Stimulated activated naive CD8-positive, alpha-beta T cell treated with anti-CD3 and anti-CD28 coated beads, Interleukin-15, Interleukin-2, amounts not matched to agents 100 ng/mL and 50 ng/mL, for 24 hours (primary cell): ENCODE measurements around the gene CHSY3.

Source experiments
- H3K27ac Mint-ChIP-seq: one replicate; pipeline ENCODE4 v1.8.0; 2021; ENCODE audit warnings: mild to moderate bottlenecking, mixed read lengths
- H3K27me3 Mint-ChIP-seq: one replicate; pipeline ENCODE4 v1.8.0; 2021; ENCODE audit warnings: mixed read lengths
- H3K36me3 Mint-ChIP-seq: one replicate; pipeline ENCODE4 v1.8.0; 2021; ENCODE audit warnings: low read depth, mixed read lengths
- H3K4me1 Mint-ChIP-seq: one replicate; pipeline ENCODE4 v1.8.0; 2021; ENCODE audit warnings: low read depth, mixed read lengths
- H3K4me3 Mint-ChIP-seq: one replicate; pipeline ENCODE4 v1.8.0; 2021; ENCODE audit warnings: mild to moderate bottlenecking, mixed read lengths
- H3K9me3 Mint-ChIP-seq: one replicate; pipeline ENCODE4 v1.8.0; 2021; ENCODE audit warnings: mixed read lengths

The CHSY3 gene

GRCh38 chr5:130025511-130025910 lies 121.2 kb downstream of the CHSY3 start:
- H3K27ac Mint-ChIP-seq: no peak overlapping the region
- no peaks in the 10 kb centered on the region for H3K36me3 Mint-ChIP-seq
- no peaks in the 10 kb centered on the region for H3K27me3 Mint-ChIP-seq
- H3K9me3 Mint-ChIP-seq: no peaks in the 10 kb centered on the region
- H3K4me1 Mint-ChIP-seq: no peaks in the 10 kb centered on the region
- no peak overlapping the region for H3K4me3 Mint-ChIP-seq

GRCh38 chr5:130032807-130033206 lies 128.5 kb downstream of the CHSY3 start:
- no peaks in the 10 kb centered on the region for H3K36me3 Mint-ChIP-seq
- H3K4me1 Mint-ChIP-seq: no peaks in the 10 kb centered on the region
- H3K27ac Mint-ChIP-seq: no peak overlapping the region
- no peak overlapping the region for H3K4me3 Mint-ChIP-seq
- H3K27me3 Mint-ChIP-seq: no peaks in the 10 kb centered on the region
- no peaks in the 10 kb centered on the region for H3K9me3 Mint-ChIP-seq

GRCh38 chr5:130034566-130035210 lies 130.4 kb downstream of the CHSY3 start:
- no peaks in the 10 kb centered on the region for H3K4me1 Mint-ChIP-seq
- no peaks in the 10 kb centered on the region for H3K36me3 Mint-ChIP-seq
- no peaks in the 10 kb centered on the region for H3K9me3 Mint-ChIP-seq
- H3K27me3 Mint-ChIP-seq: no peaks in the 10 kb centered on the region
- no peak overlapping the region for H3K4me3 Mint-ChIP-seq
- H3K27ac Mint-ChIP-seq: no peak overlapping the region

DNA sequence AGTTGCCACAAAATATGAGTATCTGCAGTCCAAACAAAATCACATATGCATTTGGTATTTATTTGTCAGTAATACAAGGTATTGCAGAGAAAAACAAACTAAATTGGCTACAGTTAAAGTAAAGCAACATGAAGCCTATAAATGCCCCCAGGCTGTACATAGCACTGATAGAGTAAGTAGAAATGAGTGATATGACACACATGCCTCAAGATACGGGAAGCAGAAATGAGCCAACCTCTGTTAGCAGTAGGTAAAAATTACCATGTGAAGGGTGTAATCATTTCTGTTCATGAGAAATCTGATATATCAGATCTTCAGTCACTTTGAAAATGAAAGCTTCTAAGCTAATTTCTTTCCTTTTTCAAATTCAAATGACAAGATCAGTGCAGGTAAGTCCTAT lies 131.1 kb downstream of the CHSY3 start:
- H3K36me3 Mint-ChIP-seq: no peaks in the 10 kb centered on the region
- H3K4me3 Mint-ChIP-seq: no peak overlapping the region
- H3K9me3 Mint-ChIP-seq: no peaks in the 10 kb centered on the region
- no peaks in the 10 kb centered on the region for H3K27me3 Mint-ChIP-seq
- H3K27ac Mint-ChIP-seq: no peak overlapping the region
- no peaks in the 10 kb centered on the region for H3K4me1 Mint-ChIP-seq

DNA sequence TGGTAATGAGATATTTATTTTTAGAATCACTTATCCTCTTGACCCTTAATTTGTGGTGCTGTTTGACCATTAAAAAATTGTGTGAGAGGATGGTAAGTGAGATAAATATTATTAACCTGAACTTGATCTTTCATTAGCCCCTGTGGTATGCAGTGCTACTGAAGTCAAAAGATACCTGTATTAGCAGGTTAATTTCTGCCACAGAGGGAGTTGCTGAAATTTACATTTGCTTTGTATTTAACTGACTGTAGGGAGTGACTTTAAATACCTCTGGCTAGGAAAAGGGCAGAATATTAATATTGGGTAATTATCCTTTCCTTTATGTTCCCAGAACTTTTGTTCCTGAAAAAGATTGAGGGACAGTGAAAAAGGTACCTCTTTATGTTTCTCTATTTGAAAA lies 133.6 kb downstream of the CHSY3 start:
- Mint-ChIP-seq H3K36me3 (no peaks in the 10 kb centered on the region), H3K27me3 (no peaks in the 10 kb centered on the region), H3K4me1 (no peaks in the 10 kb centered on the region), H3K4me3 (no peak overlapping the region), H3K27ac (no peak overlapping the region), H3K9me3 (no peaks in the 10 kb centered on the region)

DNA sequence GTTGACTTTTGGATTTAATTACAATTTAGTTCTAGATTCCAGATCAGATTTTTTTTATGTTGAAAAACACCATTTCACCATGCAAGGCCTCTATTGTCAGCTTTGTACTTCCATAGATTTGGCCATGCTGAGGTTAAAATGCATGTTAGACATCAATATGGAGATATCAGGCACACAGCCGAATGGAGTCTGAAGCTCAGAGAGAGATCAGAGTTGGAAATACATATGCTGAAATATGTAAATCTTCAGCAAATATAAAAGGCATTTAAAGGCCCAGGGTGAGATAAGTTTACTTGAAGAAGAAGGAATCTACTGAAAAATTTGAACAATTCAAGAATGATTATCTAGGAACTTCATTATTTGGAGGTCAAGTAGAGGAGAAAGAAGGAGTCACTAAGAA lies 139.6 kb downstream of the CHSY3 start:
- peaks cover 4% of the 10 kb centered on the region for H3K9me3 Mint-ChIP-seq
- H3K36me3 Mint-ChIP-seq: no peaks in the 10 kb centered on the region
- H3K27me3 Mint-ChIP-seq: no peaks in the 10 kb centered on the region
- no peak overlapping the region for H3K4me3 Mint-ChIP-seq
- H3K4me1 Mint-ChIP-seq: no peaks in the 10 kb centered on the region
- H3K27ac Mint-ChIP-seq: no peak overlapping the region

GRCh38 chr5:130045334-130045733 lies 141.1 kb downstream of the CHSY3 start:
- Mint-ChIP-seq H3K9me3 (peaks cover 4% of the 10 kb centered on the region), H3K27me3 (no peaks in the 10 kb centered on the region), H3K36me3 (no peaks in the 10 kb centered on the region), H3K4me3 (no peak overlapping the region), H3K27ac (no peak overlapping the region), H3K4me1 (no peaks in the 10 kb centered on the region)

DNA sequence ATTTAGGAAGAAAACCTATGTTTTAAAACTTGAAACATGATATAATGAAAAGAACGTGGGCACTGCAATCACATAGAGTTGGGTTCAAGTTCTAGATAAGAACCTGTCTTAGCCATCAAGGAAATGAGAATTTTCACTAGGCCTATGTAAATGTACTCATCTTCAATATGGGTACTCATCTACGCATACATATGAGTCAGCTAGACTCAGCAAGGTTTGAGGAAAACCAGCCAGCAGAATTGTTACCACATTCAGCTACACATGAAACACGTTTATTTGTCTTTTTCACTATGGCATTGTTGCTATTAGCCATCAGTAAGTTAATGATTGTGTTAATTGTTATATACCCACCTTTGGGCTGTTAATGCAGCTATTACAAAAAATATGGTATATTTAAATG lies 146.3 kb downstream of the CHSY3 start:
- H3K4me3 Mint-ChIP-seq: no peak overlapping the region
- no peaks in the 10 kb centered on the region for H3K36me3 Mint-ChIP-seq
- H3K27me3 Mint-ChIP-seq: no peaks in the 10 kb centered on the region
- H3K9me3 Mint-ChIP-seq: no peaks in the 10 kb centered on the region
- H3K4me1 Mint-ChIP-seq: no peaks in the 10 kb centered on the region
- no peak overlapping the region for H3K27ac Mint-ChIP-seq

GRCh38 chr5:130052752-130053151 lies 148.5 kb downstream of the CHSY3 start:
- Mint-ChIP-seq H3K9me3 (no peaks in the 10 kb centered on the region), H3K27me3 (no peaks in the 10 kb centered on the region), H3K36me3 (no peaks in the 10 kb centered on the region), H3K4me1 (no peaks in the 10 kb centered on the region), H3K27ac (no peak overlapping the region), H3K4me3 (no peak overlapping the region)

- H3K4me1 Mint-ChIP-seq: no peaks in the 10 kb centered on the region
- no peaks in the 10 kb centered on the region for H3K27me3 Mint-ChIP-seq
- H3K9me3 Mint-ChIP-seq: no peaks in the 10 kb centered on the region
- H3K27ac Mint-ChIP-seq: no peak overlapping the region
- H3K36me3 Mint-ChIP-seq: no peaks in the 10 kb centered on the region
- no peak overlapping the region for H3K4me3 Mint-ChIP-seq
Measured at GRCh38 chr5:130055572-130055971, 151.3 kb downstream of the CHSY3 start.

DNA sequence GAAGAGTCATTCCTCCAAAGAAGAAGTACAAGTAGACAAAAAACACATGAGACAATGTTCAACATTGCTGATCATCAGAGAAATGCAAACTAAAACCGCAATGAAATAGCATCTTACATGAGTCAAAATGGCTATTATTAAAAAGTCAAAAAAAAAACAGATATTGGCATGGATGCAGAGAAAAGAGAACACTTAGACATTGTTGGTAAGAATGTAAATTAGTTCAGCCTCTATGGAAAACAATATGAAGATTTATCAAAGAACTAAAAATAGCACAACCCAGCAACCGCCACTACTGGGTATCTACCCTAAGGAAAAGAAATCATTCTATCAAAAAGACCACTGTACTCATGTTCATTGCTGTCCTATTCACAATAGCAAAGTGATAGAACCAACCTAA lies 157.5 kb downstream of the CHSY3 start:
- Mint-ChIP-seq H3K4me3 (no peak overlapping the region), H3K4me1 (no peaks in the 10 kb centered on the region), H3K36me3 (no peaks in the 10 kb centered on the region), H3K27ac (no peak overlapping the region), H3K9me3 (no peaks in the 10 kb centered on the region), H3K27me3 (no peaks in the 10 kb centered on the region)

GRCh38 chr5:130063603-130064002 lies 159.3 kb downstream of the CHSY3 start:
- Mint-ChIP-seq H3K9me3 (no peaks in the 10 kb centered on the region), H3K27ac (no peak overlapping the region), H3K27me3 (no peaks in the 10 kb centered on the region), H3K4me3 (no peak overlapping the region), H3K36me3 (no peaks in the 10 kb centered on the region), H3K4me1 (no peaks in the 10 kb centered on the region)

- H3K27me3 Mint-ChIP-seq: no peaks in the 10 kb centered on the region
- H3K9me3 Mint-ChIP-seq: no peaks in the 10 kb centered on the region
- H3K4me1 Mint-ChIP-seq: no peaks in the 10 kb centered on the region
- no peaks in the 10 kb centered on the region for H3K36me3 Mint-ChIP-seq
- no peak overlapping the region for H3K27ac Mint-ChIP-seq
- no peak overlapping the region for H3K4me3 Mint-ChIP-seq
Measured at GRCh38 chr5:130064484-130064883, 160.2 kb downstream of the CHSY3 start.

DNA sequence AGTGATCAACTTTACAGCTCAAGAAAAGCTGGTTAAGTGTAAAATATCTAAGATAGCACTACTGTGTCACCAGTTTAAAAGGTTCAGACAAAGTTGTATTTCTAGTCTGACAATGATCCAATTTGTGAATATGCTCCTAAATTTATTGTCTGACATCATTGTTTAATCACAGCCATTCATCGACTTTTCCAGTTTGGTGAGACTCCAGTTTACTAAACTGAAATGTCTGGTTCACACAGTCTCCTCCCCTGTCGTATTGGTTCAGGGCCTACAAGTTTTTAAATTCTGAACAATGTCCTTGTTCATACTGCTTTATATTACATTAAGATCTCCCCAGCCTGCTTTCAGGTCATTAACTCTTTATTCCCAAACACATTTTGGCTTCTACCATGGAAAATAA lies 161.4 kb downstream of the CHSY3 start:
- Mint-ChIP-seq H3K4me1 (no peaks in the 10 kb centered on the region), H3K27ac (no peak overlapping the region), H3K9me3 (no peaks in the 10 kb centered on the region), H3K4me3 (no peak overlapping the region), H3K27me3 (no peaks in the 10 kb centered on the region), H3K36me3 (no peaks in the 10 kb centered on the region)

GRCh38 chr5:130066644-130067043 lies 162.4 kb downstream of the CHSY3 start:
- Mint-ChIP-seq H3K9me3 (no peaks in the 10 kb centered on the region), H3K4me1 (no peaks in the 10 kb centered on the region), H3K27me3 (no peaks in the 10 kb centered on the region), H3K36me3 (no peaks in the 10 kb centered on the region), H3K27ac (no peak overlapping the region), H3K4me3 (no peak overlapping the region)

DNA sequence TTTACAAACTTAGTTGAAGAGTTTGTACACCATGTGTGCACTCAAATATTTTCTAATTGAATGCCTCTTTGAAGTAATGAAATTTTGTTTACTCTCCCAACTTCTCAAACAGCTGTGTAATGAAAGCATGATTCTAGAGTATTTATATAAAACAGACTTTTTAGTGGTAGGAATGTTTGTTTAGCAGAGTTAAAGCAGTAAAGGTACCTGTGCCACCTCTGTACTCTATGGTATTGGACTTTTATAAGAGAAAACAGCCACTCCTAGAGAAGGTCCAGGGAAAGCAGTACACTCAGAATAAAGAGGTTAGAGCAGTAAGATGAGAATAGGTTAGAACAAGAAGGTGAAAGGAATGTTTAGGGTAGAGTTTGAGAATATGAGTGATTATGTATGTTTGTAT lies 163.1 kb downstream of the CHSY3 start:
- Mint-ChIP-seq H3K27me3 (no peaks in the 10 kb centered on the region), H3K27ac (no peak overlapping the region), H3K36me3 (no peaks in the 10 kb centered on the region), H3K4me1 (no peaks in the 10 kb centered on the region), H3K4me3 (no peak overlapping the region), H3K9me3 (no peaks in the 10 kb centered on the region)
